GM10847 (cell line): ENCODE results near the gene RCC2.

ENCODE experiments used
- POLR2A ChIP-seq: IDR thresholded peaks from 2 replicates; pipeline ENCODE4 v1.6.1; 2011; ENCODE audit not compliant: insufficient read length; ENCODE audit errors: extremely low read depth

The RCC2 gene

GRCh38 chr1:17363771-17364170, 75.7 kb downstream of the RCC2 start:
- TF ChIP-seq POLR2A: no peak

GRCh38 chr1:17363351-17363750, 76.1 kb downstream of the RCC2 start:
- TF ChIP-seq POLR2A: no peak

- TF ChIP-seq POLR2A: no peak
Observed at GRCh38 chr1:17361687-17362086, 77.8 kb downstream of the RCC2 start.

GRCh38 chr1:17360272-17360956, 79.1 kb downstream of the RCC2 start:
- TF ChIP-seq POLR2A: no peak

GRCh38 chr1:17359808-17360207, 79.7 kb downstream of the RCC2 start:
- TF ChIP-seq POLR2A: no peak

- no peak for TF ChIP-seq POLR2A
Observed at GRCh38 chr1:17359031-17359430, 80.4 kb downstream of the RCC2 start.

GRCh38 chr1:17358557-17358956, 80.9 kb downstream of the RCC2 start:
- no peak for TF ChIP-seq POLR2A
